H1 (cell line): ENCODE data around the gene POLR3K. TPM values are rescaled to one million over a fixed set of nuclear protein-coding genes. Genes with fewer than 3 reads are reported as not detected.

ENCODE experiments used
- CTCF ChIA-PET: fragments of 300-600 bp; sonication (Branson Sonifier 250); formaldehyde crosslinking; loops from one replicate; lab custom pipeline; 2021; ENCODE audit not compliant: partially characterized antibody; lab: Charles Lee
- POLR2A ChIA-PET: fragments of 300-600 bp; sonication (Branson Sonifier 250); formaldehyde crosslinking; loops from one replicate; lab custom pipeline; 2021; ENCODE audit warnings: inconsistent platforms; ENCODE audit not compliant: partially characterized antibody; lab: Charles Lee
- DNase-seq, 2 experiments: peaks; one replicate each; pipeline versions ENCODE4 v3.0.0 to v3.0.0-alpha.2; 2010 to 2022; ENCODE audit warnings: low spot score in 2 of 2, low read depth in 1 of 2, mixed read lengths in 1 of 2
- FAIRE-seq: peaks from 2 replicates; lab custom pipeline; 2011; peaks lifted over from hg19 to GRCh38; lab: Jason Lieb, UNC
- H2AFZ ChIP-seq: 2 replicates; pipeline ENCODE4 v1.8.1; 2012; ENCODE audit warnings: low read length, inconsistent platforms
- H2AK5ac ChIP-seq: 2 replicates; pipeline ENCODE4 v1.6.1; 2013; ENCODE audit warnings: low read depth, low read length
- H2BK120ac ChIP-seq: replicated peaks from 2 replicates; pipeline ENCODE3; 2013; ENCODE audit warnings: low read depth, low read length, inconsistent platforms
- H2BK12ac ChIP-seq: 2 replicates; pipeline ENCODE4 v1.6.1; 2013; ENCODE audit warnings: low read depth, low read length
- H2BK15ac ChIP-seq: 2 replicates; pipeline ENCODE4 v1.6.1; 2013; ENCODE audit warnings: low read length
- H2BK20ac ChIP-seq: 2 replicates; pipeline ENCODE4 v1.6.1; 2013; ENCODE audit warnings: low read length
- H2BK5ac ChIP-seq: 2 replicates; pipeline ENCODE4 v1.6.1; 2013; ENCODE audit warnings: low read depth, low read length
- H3K14ac ChIP-seq: 2 replicates; pipeline ENCODE4 v1.6.1; 2013; ENCODE audit warnings: inconsistent platforms; ENCODE audit not compliant: insufficient read length
- H3K18ac ChIP-seq: 2 replicates; pipeline ENCODE4 v1.6.1; 2013; ENCODE audit warnings: low read length; ENCODE audit errors: extremely low read depth
- H3K23ac ChIP-seq: 2 replicates; pipeline ENCODE4 v1.6.1; 2013; ENCODE audit warnings: inconsistent platforms; ENCODE audit not compliant: insufficient read length
- H3K23me2 ChIP-seq: 2 replicates; pipeline ENCODE4 v1.6.1; 2013; ENCODE audit warnings: low read depth, low read length
- H3K27ac ChIP-seq: 2 replicates; pipeline ENCODE4 v1.6.1; 2011; ENCODE audit warnings: low read depth, low read length, inconsistent platforms
- H3K27me3 ChIP-seq, 4 experiments: replicated peaks in 1 of 4; 1 replicate in 1 of 4; 2 replicates in 3 of 4; pipeline versions ENCODE4 v1.6.1 to v1.8.1; 2011 to 2013; ENCODE audit warnings: low read length in 3 of 4, mild to moderate bottlenecking in 3 of 4, inconsistent platforms in 2 of 4, mixed read lengths in 2 of 4, moderate library complexity in 1 of 4; ENCODE audit not compliant: control insufficient read depth in 3 of 4, insufficient read depth in 3 of 4; ENCODE audit errors: extremely low read depth in 1 of 4
- H3K36me3 ChIP-seq, 4 experiments: 2 replicates each; pipeline versions ENCODE4 v1.6.1 to v1.8.1; 2011 to 2013; ENCODE audit warnings: mild to moderate bottlenecking in 4 of 4, low read length in 3 of 4, moderate library complexity in 2 of 4, control low read depth in 1 of 4, inconsistent platforms in 1 of 4; ENCODE audit not compliant: insufficient read depth in 4 of 4, control insufficient read depth in 2 of 4
- H3K4ac ChIP-seq: replicated peaks from 2 replicates; pipeline ENCODE3; 2013; ENCODE audit warnings: low read length, low read depth, mixed read lengths, inconsistent platforms; ENCODE audit not compliant: insufficient read length
- H3K4me1 ChIP-seq, 4 experiments: replicated peaks in 1 of 4; 1 replicate in 1 of 4; 2 replicates in 3 of 4; pipeline versions ENCODE4 v1.6.1 to v1.8.1; 2011 to 2013; ENCODE audit warnings: low read length in 3 of 4, inconsistent platforms in 2 of 4, mixed read lengths in 1 of 4; ENCODE audit not compliant: insufficient read depth in 4 of 4, control insufficient read depth in 3 of 4
- H3K4me2 ChIP-seq, 2 experiments: 2 replicates each; pipeline versions ENCODE4 v1.6.1 to v1.8.1; 2011 to 2013; ENCODE audit warnings: low read depth in 2 of 2, low read length in 2 of 2, control low read depth in 1 of 2, inconsistent platforms in 1 of 2, mild to moderate bottlenecking in 1 of 2; ENCODE audit not compliant: insufficient read depth in 1 of 2
- H3K4me3 ChIP-seq, 4 experiments: fragments of 200-600, 300-600 bp in 1 of 4; sonication (generic), shearing (Covaris generic), sonication (Bioruptor Twin) in 1 of 4; 2 replicates each; pipeline versions ENCODE4 v1.5.1 to v1.8.1; 2011 to 2016; ENCODE audit warnings: low read length in 4 of 4, low read depth in 3 of 4, control low read depth in 2 of 4, inconsistent platforms in 2 of 4, mild to moderate bottlenecking in 2 of 4, mixed read lengths in 1 of 4, moderate library complexity in 1 of 4; ENCODE audit not compliant: insufficient read depth in 2 of 4; ENCODE audit errors: extremely low read depth in 1 of 4
- H3K56ac ChIP-seq: replicated peaks from 2 replicates; pipeline ENCODE3; 2013; ENCODE audit warnings: low read depth, mild to moderate bottlenecking, mixed read lengths, low read length, inconsistent platforms; ENCODE audit not compliant: insufficient read length
- H3K79me1 ChIP-seq: 2 replicates; pipeline ENCODE4 v1.6.1; 2013; ENCODE audit warnings: low read depth, low read length, control low read depth
- H3K79me2 ChIP-seq, 2 experiments: 2 replicates each; pipeline versions ENCODE4 v1.6.1 to v1.8.1; 2012 to 2013; ENCODE audit warnings: low read length in 2 of 2, mild to moderate bottlenecking in 2 of 2, inconsistent platforms in 1 of 2; ENCODE audit not compliant: insufficient read depth in 2 of 2, control insufficient read depth in 1 of 2
- H3K9ac ChIP-seq, 4 experiments: replicated peaks in 1 of 4; 1 replicate in 1 of 4; 2 replicates in 3 of 4; pipeline versions ENCODE4 v1.6.1 to v1.8.1; 2011 to 2013; ENCODE audit warnings: low read depth in 3 of 4, low read length in 3 of 4, control low read depth in 2 of 4, mild to moderate bottlenecking in 2 of 4, moderate library complexity in 2 of 4, inconsistent platforms in 1 of 4; ENCODE audit errors: extremely low read depth in 1 of 4
- H3K9me3 ChIP-seq, 2 experiments: 2 replicates each; pipeline versions ENCODE4 v1.6.1 to v1.8.1; 2012 to 2013; ENCODE audit warnings: mild to moderate bottlenecking in 2 of 2, moderate library complexity in 2 of 2, control low read depth in 1 of 2, inconsistent platforms in 1 of 2, low read depth in 1 of 2, low read length in 1 of 2, mixed read lengths in 1 of 2; ENCODE audit not compliant: insufficient read depth in 2 of 2
- H4K20me1 ChIP-seq, 2 experiments: replicated peaks in 1 of 2; 2 replicates each; pipeline versions ENCODE3 to v1.8.1; 2011 to 2013; ENCODE audit warnings: inconsistent platforms in 2 of 2, low read length in 2 of 2, mild to moderate bottlenecking in 1 of 2; ENCODE audit not compliant: insufficient read depth in 2 of 2, control insufficient read depth in 1 of 2
- H4K5ac ChIP-seq: 2 replicates; pipeline ENCODE4 v1.6.1; 2013; ENCODE audit warnings: low read length, low read depth, mixed read lengths, inconsistent platforms; ENCODE audit not compliant: insufficient read length
- H4K8ac ChIP-seq: 2 replicates; pipeline ENCODE4 v1.8.0; 2013; ENCODE audit warnings: mild to moderate bottlenecking, moderate library complexity, low read length, inconsistent platforms; ENCODE audit not compliant: insufficient read depth; ENCODE audit errors: extremely low read depth
- H4K91ac ChIP-seq: replicated peaks from 2 replicates; pipeline ENCODE3; 2013; ENCODE audit warnings: low read length, mixed read lengths, inconsistent platforms; ENCODE audit not compliant: insufficient read length
- RBBP5 ChIP-seq: IDR thresholded peaks from 2 replicates; pipeline ENCODE4 v1.7.1; 2012; ENCODE audit warnings: low read depth, mild to moderate bottlenecking, inconsistent platforms, low read length, moderate library complexity, borderline replicate concordance
- WGBS, 2 experiments: shearing (Covaris generic) in 1 of 2; methylation state at CpG; one replicate each; pipeline versions ENCODE4 v1.1.6 to v1.1.7; 2013 to 2015; ENCODE audit warnings: low lambda C conversion rate in 2 of 2, mixed read lengths in 2 of 2, inconsistent platforms in 1 of 2, low coverage in 1 of 2, missing lambda C conversion rate in 1 of 2; ENCODE audit not compliant: insufficient replicate concordance in 2 of 2, insufficient coverage in 1 of 2, insufficient read length in 1 of 2; ENCODE audit errors: extremely low coverage in 1 of 2, missing lambda C conversion rate in 1 of 2; 5-methylcytosine and 5-hydroxymethylcytosine counted together
- polyA plus RNA-seq, 7 experiments: library from polyadenylated mRNA; depleted of rRNA in 3 of 7; stranded (reverse) in 5 of 7; unstranded in 2 of 7; fragments of >200 nt in 5 of 7; fragments of 200-250 nt in 2 of 7; gene quantifications; 1 replicate in 5 of 7; 2 replicates in 1 of 7; 4 replicates in 1 of 7; pipeline versions ENCODE4 v1.2.1 to v1.2.3, GENCODE V29; 2011 to 2013; ENCODE audit warnings: missing spikeins in 2 of 7, mixed read lengths in 2 of 7
- total RNA-seq: library from RNA; stranded (reverse); fragmentation: NEBNext Ultra II Directional; extraction: Animal tissue kit (Norgen Biotek cat#: 25700); gene quantifications from 2 replicates; pipeline ENCODE4 v1.2.1, GENCODE V29; 2021

POLR3K gene
- total and polyA plus RNA-seq, 2 of the 8 experiments (the other 6 are each of a cell fraction or from before 2014, with no cell fraction given): 45.4 to 80.5 TPM

- Histone ChIP-seq H2BK120ac (no peak overlapping the region), H4K5ac (no peak overlapping the region), H3K4me1 (peaks cover 0 to 2% (median 0%) of the 10 kb centered on the region in 4 experiments; a peak in 3 of 7 replicates), H3K23ac (no peak overlapping the region), H3K56ac (no peak overlapping the region)
- WGBS, 2 experiments: 93% methylated on average over 23 of the region's 32 CpGs; no CpG with 5 or more reads in 1 of the 2 experiments
- no peak for TF ChIP-seq RBBP5
- TF ChIP-seq, all 59 proteins: peak for 0
- Histone ChIP-seq H3K4me3 (no peak overlapping the region), H2BK5ac (no peak overlapping the region), H3K36me3 (peaks cover 14 to 37% (median 28%) of the 10 kb centered on the region in 4 experiments), H3K27me3 (no peaks in the 10 kb centered on the region), H3K27ac (no peak overlapping the region), H3K9ac (no peak overlapping the region), H3K4me2 (no peak overlapping the region), H3K79me2 (no peaks in the 10 kb centered on the region), H3K4ac (no peak overlapping the region), H2BK15ac (no peak overlapping the region), H3K79me1 (no peaks in the 10 kb centered on the region), H4K91ac (no peak overlapping the region), H2BK12ac (no peak overlapping the region), H4K20me1 (peaks cover 13 to 24% of the 10 kb centered on the region in 2 experiments), H3K14ac (no peak overlapping the region), H3K18ac (no peak overlapping the region), H3K9me3 (no peaks in the 10 kb centered on the region), H3K23me2 (no peaks in the 10 kb centered on the region; the same call in 1 of the 2 replicates), H2AFZ (no peak overlapping the region), H2AK5ac (no peak overlapping the region), H2BK20ac (no peak overlapping the region), H4K8ac (no peak overlapping the region)
- no peak for DNase-seq
- POLR2A ChIA-PET: interaction anchor here (1.1 to 16.6 kb wide), 5 partner anchors 8 to 58 kb away, joined by 4 to 153 read pairs (median 10); partner anchors contain the start of genes POLR3K, RHBDF1 and SNRNP25
- CTCF ChIA-PET: interaction anchor here (1.1 to 21.2 kb wide), 2 partner anchors 25 to 105 kb away, joined by 3 to 856 read pairs; partner anchors contain the start of gene MPG
- no peak for FAIRE-seq
Measured at GRCh38 chr16:61879-62281, 8.5 kb upstream of the POLR3K start.
